Measurements from ENCODE around the gene POLG. TPM values are rescaled to one million over a fixed set of nuclear protein-coding genes. Genes with fewer than 3 reads are reported as not detected.

The POLG gene
- polyA plus RNA-seq, 1 of the 3 experiments (the other 2 are of a cell fraction), result 24.9 TPM

DNA sequence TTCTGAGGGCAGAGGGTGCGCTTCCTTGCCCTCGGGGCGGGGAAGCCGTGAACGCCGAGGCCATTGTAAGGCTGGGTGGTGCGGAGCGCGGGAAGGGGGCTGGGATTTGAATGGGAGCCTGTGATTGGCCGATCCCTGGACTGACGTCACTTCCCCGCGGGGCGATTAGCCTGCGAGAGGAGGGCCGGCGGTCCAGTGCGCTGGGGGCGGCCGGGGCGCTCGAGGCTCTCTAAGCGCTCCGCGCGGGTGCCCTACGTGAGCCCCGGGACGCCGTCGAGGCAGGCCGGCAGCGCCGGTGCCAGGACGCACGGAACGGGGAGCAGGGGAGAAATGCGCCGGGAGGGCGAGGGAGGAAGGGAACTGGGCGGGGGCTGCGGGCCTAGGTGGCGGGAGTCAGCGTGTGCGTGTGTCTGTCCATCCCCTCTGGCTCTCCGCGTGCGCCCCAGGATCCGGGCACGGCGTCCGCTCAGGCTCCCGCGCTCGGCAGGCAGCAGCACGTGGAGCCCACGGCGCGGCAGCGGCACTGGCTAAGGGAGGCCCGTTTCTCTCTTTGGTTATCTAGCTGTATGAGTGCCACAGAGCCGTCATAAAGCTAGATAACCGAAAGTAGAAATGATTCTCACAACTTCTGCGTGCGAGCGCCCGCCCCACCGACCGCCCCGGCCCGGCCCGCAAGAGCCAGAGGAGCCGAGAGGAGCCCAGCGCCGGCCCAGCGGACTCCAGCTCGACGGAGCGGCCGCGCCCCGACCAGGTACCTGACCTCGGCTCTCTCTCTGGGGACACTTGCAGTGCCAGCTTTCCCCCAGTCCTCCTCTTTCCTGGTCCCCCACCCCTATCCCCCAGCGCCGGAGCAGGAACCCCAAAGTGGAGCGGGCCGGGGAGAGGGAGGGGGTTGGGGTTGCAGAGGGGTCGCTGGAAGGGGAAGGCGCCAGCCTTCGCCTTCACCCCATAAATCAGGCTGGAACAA lies 33.1 kb upstream of the POLG start:
- 9% methylated on average over 56 of the region's 90 CpGs for WGBS (ENCODE audit: low lambda C conversion rate)

GRCh38 chr15:89366656-89367393 lies 32.2 kb upstream of the POLG start:
- peaks cover 0 to 63% of the 10 kb centered on the region in 2 experiments; a peak in 1 of 4 replicates for H3K4me1 ChIP-seq (ENCODE audit: control insufficient read depth in 1 of 2, insufficient read depth in 2 of 2, low read depth in 1 of 2, low read length in 1 of 2)
- peak overlapping the region; percentile 88 for H3K4me2 ChIP-seq
- H3K79me2 ChIP-seq (ENCODE audit: insufficient read depth), result no peaks in the 10 kb centered on the region
- no peak overlapping the region; a peak in 1 of 4 replicates for H3K27ac ChIP-seq (ENCODE audit: low read depth in 2 of 2, low read length in 1 of 2)
- peaks cover 7% of the 10 kb centered on the region; the same call in 1 of the 2 replicates for H4K20me1 ChIP-seq (ENCODE audit: insufficient read depth)
- no peak overlapping the region for H3K9ac ChIP-seq
- H3K9me3 ChIP-seq, result no peaks in the 10 kb centered on the region
- H3F3A ChIP-seq (replicated peaks; ENCODE audit: insufficient read depth), result no peaks in the 10 kb centered on the region
- H3K9me2 ChIP-seq, result no peaks in the 10 kb centered on the region
- DNase-seq, result no peak
- peaks cover 17% of the 10 kb centered on the region for H3K27me3 ChIP-seq (ENCODE audit: insufficient read depth)
- no peak overlapping the region for H2AFZ ChIP-seq (ENCODE audit: low read depth)
- CTCF ChIA-PET, result interaction anchor here (2.0 to 23.0 kb wide), 5 partner anchors 9 to 106 kb away, joined by 4 to 766 read pairs (median 446); no protein-coding TSS in a partner anchor
- H3K36me3 ChIP-seq (replicated peaks in 1 of 2; ENCODE audit: control insufficient read depth in 1 of 2, insufficient read depth in 2 of 2, low read length in 1 of 2), result peaks cover 0 to 2% of the 10 kb centered on the region in 2 experiments
- POLR2A ChIA-PET, result interaction anchor here (0.8 to 1.8 kb wide), 2 partner anchors 17 to 32 kb away, joined by 4 to 5 read pairs; partner anchors contain the start of gene POLG
- 76% methylated on average over 16 of the region's 21 CpGs for WGBS (ENCODE audit: low lambda C conversion rate)
- H3K4me3 ChIP-seq (ENCODE audit: low read depth in 2 of 2, low read length in 1 of 2), result peak overlapping the region; percentile 52 to 64; a peak in 3 of 4 replicates
- no peak for TF ChIP-seq TAF1 (IDR thresholded peaks at IDR 0.05; ENCODE audit: borderline replicate concordance, low read depth, low read length)
- no peak for TF ChIP-seq FOXM1 (IDR thresholded peaks at IDR 0.05; ENCODE audit: low read depth)
- TF ChIP-seq TCF12 (IDR thresholded peaks at IDR 0.05), result no peak
- TF ChIP-seq JUND (IDR thresholded peaks at IDR 0.05), result no peak
- TF ChIP-seq RAD21 (IDR thresholded peaks at IDR 0.05; ENCODE audit: low read length), result no peak
- no peak for TF ChIP-seq ELF1 (IDR thresholded peaks at IDR 0.05)
- TF ChIP-seq FOSL2 (IDR thresholded peaks at IDR 0.05; ENCODE audit: borderline replicate concordance, low read depth), result no peak
- TF ChIP-seq EZH2phosphoT487 (IDR thresholded peaks at IDR 0.05; ENCODE audit: borderline replicate concordance, low read depth), result no peak
- no peak for TF ChIP-seq MXI1 (IDR thresholded peaks at IDR 0.05; ENCODE audit: low read depth, low read length)
- no peak for TF ChIP-seq TEAD4 (IDR thresholded peaks at IDR 0.05; ENCODE audit: borderline replicate concordance, insufficient read depth)
- TF ChIP-seq, protein P1, sequence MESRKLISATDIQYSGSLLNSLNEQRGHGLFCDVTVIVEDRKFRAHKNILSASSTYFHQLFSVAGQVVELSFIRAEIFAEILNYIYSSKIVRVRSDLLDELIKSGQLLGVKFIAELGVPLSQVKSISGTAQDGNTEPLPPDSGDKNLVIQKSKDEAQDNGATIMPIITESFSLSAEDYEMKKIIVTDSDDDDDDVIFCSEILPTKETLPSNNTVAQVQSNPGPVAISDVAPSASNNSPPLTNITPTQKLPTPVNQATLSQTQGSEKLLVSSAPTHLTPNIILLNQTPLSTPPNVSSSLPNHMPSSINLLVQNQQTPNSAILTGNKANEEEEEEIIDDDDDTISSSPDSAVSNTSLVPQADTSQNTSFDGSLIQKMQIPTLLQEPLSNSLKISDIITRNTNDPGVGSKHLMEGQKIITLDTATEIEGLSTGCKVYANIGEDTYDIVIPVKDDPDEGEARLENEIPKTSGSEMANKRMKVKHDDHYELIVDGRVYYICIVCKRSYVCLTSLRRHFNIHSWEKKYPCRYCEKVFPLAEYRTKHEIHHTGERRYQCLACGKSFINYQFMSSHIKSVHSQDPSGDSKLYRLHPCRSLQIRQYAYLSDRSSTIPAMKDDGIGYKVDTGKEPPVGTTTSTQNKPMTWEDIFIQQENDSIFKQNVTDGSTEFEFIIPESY (IDR thresholded peaks at IDR 0.05; ENCODE audit: borderline replicate concordance, low read depth), result no peak
- TF ChIP-seq POLR2AphosphoS5 (IDR thresholded peaks at IDR 0.05; ENCODE audit: low read depth, low read length), result no peak
- no peak for TF ChIP-seq MAX (IDR thresholded peaks at IDR 0.05; ENCODE audit: low read depth)
- TF ChIP-seq MEF2A (IDR thresholded peaks at IDR 0.05; ENCODE audit: borderline replicate concordance, low read depth), result no peak
- TF ChIP-seq YY1 (IDR thresholded peaks at IDR 0.05; ENCODE audit: low read depth), result no peak
- TF ChIP-seq, protein P2, sequence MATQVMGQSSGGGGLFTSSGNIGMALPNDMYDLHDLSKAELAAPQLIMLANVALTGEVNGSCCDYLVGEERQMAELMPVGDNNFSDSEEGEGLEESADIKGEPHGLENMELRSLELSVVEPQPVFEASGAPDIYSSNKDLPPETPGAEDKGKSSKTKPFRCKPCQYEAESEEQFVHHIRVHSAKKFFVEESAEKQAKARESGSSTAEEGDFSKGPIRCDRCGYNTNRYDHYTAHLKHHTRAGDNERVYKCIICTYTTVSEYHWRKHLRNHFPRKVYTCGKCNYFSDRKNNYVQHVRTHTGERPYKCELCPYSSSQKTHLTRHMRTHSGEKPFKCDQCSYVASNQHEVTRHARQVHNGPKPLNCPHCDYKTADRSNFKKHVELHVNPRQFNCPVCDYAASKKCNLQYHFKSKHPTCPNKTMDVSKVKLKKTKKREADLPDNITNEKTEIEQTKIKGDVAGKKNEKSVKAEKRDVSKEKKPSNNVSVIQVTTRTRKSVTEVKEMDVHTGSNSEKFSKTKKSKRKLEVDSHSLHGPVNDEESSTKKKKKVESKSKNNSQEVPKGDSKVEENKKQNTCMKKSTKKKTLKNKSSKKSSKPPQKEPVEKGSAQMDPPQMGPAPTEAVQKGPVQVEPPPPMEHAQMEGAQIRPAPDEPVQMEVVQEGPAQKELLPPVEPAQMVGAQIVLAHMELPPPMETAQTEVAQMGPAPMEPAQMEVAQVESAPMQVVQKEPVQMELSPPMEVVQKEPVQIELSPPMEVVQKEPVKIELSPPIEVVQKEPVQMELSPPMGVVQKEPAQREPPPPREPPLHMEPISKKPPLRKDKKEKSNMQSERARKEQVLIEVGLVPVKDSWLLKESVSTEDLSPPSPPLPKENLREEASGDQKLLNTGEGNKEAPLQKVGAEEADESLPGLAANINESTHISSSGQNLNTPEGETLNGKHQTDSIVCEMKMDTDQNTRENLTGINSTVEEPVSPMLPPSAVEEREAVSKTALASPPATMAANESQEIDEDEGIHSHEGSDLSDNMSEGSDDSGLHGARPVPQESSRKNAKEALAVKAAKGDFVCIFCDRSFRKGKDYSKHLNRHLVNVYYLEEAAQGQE (IDR thresholded peaks at IDR 0.05; ENCODE audit: low read depth, low read length), result no peak

More for the DNA sequence above, 33.1 kb upstream of the POLG start:
- H3F3A ChIP-seq (replicated peaks; ENCODE audit: insufficient read depth), result no peaks in the 10 kb centered on the region
- POLR2A ChIA-PET, result interaction anchor here (1.0 to 1.8 kb wide), 4 partner anchors 16 to 32 kb away, joined by 3 to 5 read pairs (median 4); no protein-coding TSS in a partner anchor
- TF ChIP-seq GABPA (IDR thresholded peaks at IDR 0.05; ENCODE audit: low read depth) (peak; percentile 51), MXI1 (IDR thresholded peaks at IDR 0.05; ENCODE audit: low read depth, low read length) (peak; percentile 44), MAX (IDR thresholded peaks at IDR 0.05; ENCODE audit: low read depth) (peak; percentile 89), RXRA (IDR thresholded peaks at IDR 0.05; ENCODE audit: borderline replicate concordance, low read depth) (no peak)
- H3K4me3 ChIP-seq (ENCODE audit: low read depth in 2 of 2, low read length in 1 of 2), result peak overlapping the region; percentile 52 to 64
- H3K4me2 ChIP-seq, result peak overlapping the region; percentile 88
- 0 out of 2 replicates have a peak, but pooled peaks cover 3% of the 10 kb centered on the region for H4K20me1 ChIP-seq (ENCODE audit: insufficient read depth)
- H3K79me2 ChIP-seq (ENCODE audit: insufficient read depth), result no peaks in the 10 kb centered on the region
- peak; percentile 98 for DNase-seq
- H3K4me1 ChIP-seq (ENCODE audit: control insufficient read depth in 1 of 2, insufficient read depth in 2 of 2, low read depth in 1 of 2, low read length in 1 of 2), result peaks cover 0 to 59% of the 10 kb centered on the region in 2 experiments; a peak in 1 of 4 replicates
- H2AFZ ChIP-seq (ENCODE audit: low read depth), result peak overlapping the region; percentile 68; the same call in 1 of the 2 replicates
- H3K27me3 ChIP-seq (ENCODE audit: insufficient read depth), result peaks cover 17% of the 10 kb centered on the region
- peaks cover 0 to 2% of the 10 kb centered on the region in 2 experiments for H3K36me3 ChIP-seq (replicated peaks in 1 of 2; ENCODE audit: control insufficient read depth in 1 of 2, insufficient read depth in 2 of 2, low read length in 1 of 2)
- CTCF ChIA-PET, result interaction anchor here (1.4 to 17.1 kb wide), 7 partner anchors 10 to 190 kb away, joined by 3 to 618 read pairs (median 15); no protein-coding TSS in a partner anchor
- no peak overlapping the region for H3K9ac ChIP-seq
- no peaks in the 10 kb centered on the region for H3K9me2 ChIP-seq
- H3K27ac ChIP-seq (ENCODE audit: low read depth in 2 of 2, low read length in 1 of 2), result peak overlapping the region in 1 of 2 experiments; percentile 65; a peak in 1 of 4 replicates
- H3K9me3 ChIP-seq, result no peaks in the 10 kb centered on the region

Data from SK-N-SH (cell line).